ENCODE measurements around the gene STRA8.

STRA8 gene

GRCh38 chr7:135263321-135263970 is 29.8 kb downstream of the STRA8 start:
- Histone ChIP-seq H3K4me2 (ENCODE audit: low read length) (no peak overlapping the region), H3K4me1 (no peaks in the 10 kb centered on the region), H3K36me3 (ENCODE audit: control insufficient read depth, insufficient read depth, low read length) (no peaks in the 10 kb centered on the region), H3K27ac (no peak overlapping the region), H3K79me2 (no peaks in the 10 kb centered on the region), H3K4me3 (ENCODE audit: low read depth, low read length) (no peak overlapping the region), H3K27me3 (ENCODE audit: control insufficient read depth, insufficient read depth, low read length) (no peaks in the 10 kb centered on the region), H3K9ac (no peak overlapping the region), H2AFZ (no peak overlapping the region), H3K9me3 (ENCODE audit: control insufficient read depth, low read length) (no peaks in the 10 kb centered on the region)
- no peak for TF ChIP-seq CTCF (IDR thresholded peaks at IDR 0.05)

DNA sequence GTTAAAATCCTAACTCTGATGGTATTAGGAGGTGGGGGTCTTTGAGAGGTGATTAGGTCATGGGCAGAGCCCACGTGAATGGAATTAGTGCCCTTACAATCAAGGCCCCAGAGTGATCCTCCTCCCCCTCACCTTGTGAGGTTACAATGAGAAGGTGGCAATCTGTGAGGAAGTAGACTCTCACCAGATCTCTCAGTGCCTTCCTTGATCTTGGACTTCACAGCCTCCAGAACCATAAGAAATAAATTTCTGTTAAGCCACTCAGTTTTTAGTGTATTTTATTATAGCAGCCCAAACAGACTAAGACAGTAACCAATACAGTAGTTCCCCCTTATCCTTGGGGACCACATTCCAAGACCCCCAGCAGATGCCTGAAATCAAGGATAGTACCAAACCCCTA is 32.0 kb downstream of the STRA8 start:
- H3K27ac ChIP-seq, result no peak overlapping the region

GRCh38 chr7:135269921-135270320 is 36.3 kb downstream of the STRA8 start:
- Histone ChIP-seq H2AFZ (no peak overlapping the region), H3K36me3 (ENCODE audit: control insufficient read depth, insufficient read depth, low read length) (no peaks in the 10 kb centered on the region), H3K9ac (no peak overlapping the region), H3K27me3 (ENCODE audit: control insufficient read depth, insufficient read depth, low read length) (no peaks in the 10 kb centered on the region), H3K4me1 (no peaks in the 10 kb centered on the region), H3K79me2 (no peaks in the 10 kb centered on the region), H3K4me2 (ENCODE audit: low read length) (no peak overlapping the region), H3K27ac (no peak overlapping the region), H3K9me3 (ENCODE audit: control insufficient read depth, low read length) (no peaks in the 10 kb centered on the region), H3K4me3 (ENCODE audit: low read depth, low read length) (no peak overlapping the region)
- no peak for TF ChIP-seq CTCF (IDR thresholded peaks at IDR 0.05)

More for the DNA sequence above, 32.0 kb downstream of the STRA8 start:
- H3K27me3 ChIP-seq (ENCODE audit: control insufficient read depth, insufficient read depth, low read length), result no peaks in the 10 kb centered on the region
- H3K4me1 ChIP-seq, result no peaks in the 10 kb centered on the region
- no peaks in the 10 kb centered on the region for H3K9me3 ChIP-seq (ENCODE audit: control insufficient read depth, low read length)
- H3K79me2 ChIP-seq, result no peaks in the 10 kb centered on the region
- H3K9ac ChIP-seq, result no peak overlapping the region
- H3K36me3 ChIP-seq (ENCODE audit: control insufficient read depth, insufficient read depth, low read length), result no peaks in the 10 kb centered on the region
- H3K4me3 ChIP-seq (ENCODE audit: low read depth, low read length), result no peak overlapping the region
- H2AFZ ChIP-seq, result no peak overlapping the region
- TF ChIP-seq CTCF (IDR thresholded peaks at IDR 0.05), result no peak
- H3K4me2 ChIP-seq (ENCODE audit: low read length), result no peak overlapping the region

DNA sequence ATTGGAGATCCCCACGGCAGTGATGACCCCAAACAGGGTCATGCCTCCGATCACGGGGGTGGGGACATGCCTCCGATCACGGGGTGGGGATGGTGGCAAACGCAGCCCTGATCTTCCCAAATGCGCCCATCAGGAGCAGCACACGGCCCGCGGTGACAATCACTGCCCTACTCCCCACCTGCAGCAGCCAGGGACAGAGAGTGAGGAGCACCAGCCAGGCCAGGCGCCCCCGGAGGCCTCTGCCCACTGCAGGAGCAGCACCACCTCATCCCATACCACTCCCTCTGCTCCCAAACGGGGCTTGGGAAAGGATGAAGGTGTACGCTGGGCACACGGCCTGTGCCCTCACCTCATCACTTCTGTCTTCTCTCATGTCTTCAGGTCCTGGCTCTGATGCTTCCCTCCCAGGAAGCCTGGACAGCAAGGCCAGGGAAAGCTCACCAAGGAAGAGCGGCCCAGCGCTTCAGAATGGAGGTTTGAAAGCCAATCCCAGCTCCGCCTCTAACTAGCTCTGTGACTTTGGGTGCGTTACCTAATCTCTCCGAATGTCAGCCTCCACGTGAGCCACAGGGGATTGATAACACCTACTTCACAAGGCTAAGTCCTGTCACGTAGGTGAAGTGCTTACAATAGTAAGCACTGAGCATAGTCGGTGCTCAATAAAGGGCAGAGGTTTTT is 37.1 kb downstream of the STRA8 start:
- no peaks in the 10 kb centered on the region for H3K79me2 ChIP-seq
- H3K9me3 ChIP-seq (ENCODE audit: control insufficient read depth, low read length), result no peaks in the 10 kb centered on the region
- H3K4me1 ChIP-seq, result no peaks in the 10 kb centered on the region
- no peak for TF ChIP-seq CTCF (IDR thresholded peaks at IDR 0.05)
- no peak overlapping the region for H3K27ac ChIP-seq
- H3K4me3 ChIP-seq (ENCODE audit: low read depth, low read length), result no peak overlapping the region
- H3K36me3 ChIP-seq (ENCODE audit: control insufficient read depth, insufficient read depth, low read length), result no peaks in the 10 kb centered on the region
- H2AFZ ChIP-seq, result no peak overlapping the region
- no peak overlapping the region for H3K9ac ChIP-seq
- H3K4me2 ChIP-seq (ENCODE audit: low read length), result no peak overlapping the region
- no peaks in the 10 kb centered on the region for H3K27me3 ChIP-seq (ENCODE audit: control insufficient read depth, insufficient read depth, low read length)

- Histone ChIP-seq H3K27me3 (ENCODE audit: control insufficient read depth, insufficient read depth, low read length) (no peaks in the 10 kb centered on the region), H3K27ac (no peak overlapping the region), H3K4me2 (ENCODE audit: low read length) (no peak overlapping the region), H3K36me3 (ENCODE audit: control insufficient read depth, insufficient read depth, low read length) (no peaks in the 10 kb centered on the region), H3K4me1 (no peaks in the 10 kb centered on the region), H3K9me3 (ENCODE audit: control insufficient read depth, low read length) (no peaks in the 10 kb centered on the region), H3K9ac (no peak overlapping the region), H2AFZ (no peak overlapping the region), H3K4me3 (ENCODE audit: low read depth, low read length) (no peak overlapping the region), H3K79me2 (no peaks in the 10 kb centered on the region)
- TF ChIP-seq CTCF (IDR thresholded peaks at IDR 0.05), result no peak
These were observed 37.6 kb downstream of the STRA8 start for GRCh38 chr7:135271255-135271615.

All from parathyroid adenoma (tissue), 2 donors.